Large intestine (tissue), 3 donors: Measurements from ENCODE around the gene DNAJB6. TPM values are rescaled to one million over a fixed set of nuclear protein-coding genes. Genes with fewer than 3 reads are reported as not detected.
A peak's percentile ranks its signal among the peaks of the same experiment; 100 is the strongest.

Experiments
- DNase-seq, 2 donors: peaks; one replicate each; pipeline versions ENCODE4 v3.0.0 to v3.0.0-alpha.2; 2013
- H3K27ac ChIP-seq: one replicate; pipeline ENCODE4 v1.5.1; 2013; ENCODE audit warnings: low read length
- H3K27me3 ChIP-seq: 2 replicates; pipeline ENCODE4 v1.6.1; 2013; ENCODE audit warnings: low read length; ENCODE audit not compliant: control insufficient read depth, insufficient read depth
- H3K36me3 ChIP-seq: 2 replicates; pipeline ENCODE4 v1.6.1; 2013; ENCODE audit warnings: low read length; ENCODE audit not compliant: control insufficient read depth, insufficient read depth
- H3K4me1 ChIP-seq: one replicate; pipeline ENCODE4 v1.6.1; 2013; ENCODE audit warnings: low read length; ENCODE audit not compliant: control insufficient read depth, insufficient read depth
- H3K4me3 ChIP-seq: one replicate; pipeline ENCODE4 v1.5.1; 2013; ENCODE audit warnings: low read length
- H3K9me3 ChIP-seq: one replicate; pipeline ENCODE4 v1.6.1; 2013; ENCODE audit warnings: mild to moderate bottlenecking, low read depth, low read length, moderate library complexity; ENCODE audit not compliant: control insufficient read depth
- WGBS: methylation state at CpG from one replicate; pipeline ENCODE4 v1.1.5; 2013; ENCODE audit warnings: low lambda C conversion rate; ENCODE audit not compliant: insufficient coverage; 5-methylcytosine and 5-hydroxymethylcytosine counted together
- polyA plus RNA-seq: library from polyadenylated mRNA; unstranded; fragments of 120-200 nt; gene quantifications from one replicate; pipeline ENCODE4 v1.2.1, GENCODE V29; 2013

The DNAJB6 gene
- polyA plus RNA-seq, 1 donor, result 102 TPM

DNA sequence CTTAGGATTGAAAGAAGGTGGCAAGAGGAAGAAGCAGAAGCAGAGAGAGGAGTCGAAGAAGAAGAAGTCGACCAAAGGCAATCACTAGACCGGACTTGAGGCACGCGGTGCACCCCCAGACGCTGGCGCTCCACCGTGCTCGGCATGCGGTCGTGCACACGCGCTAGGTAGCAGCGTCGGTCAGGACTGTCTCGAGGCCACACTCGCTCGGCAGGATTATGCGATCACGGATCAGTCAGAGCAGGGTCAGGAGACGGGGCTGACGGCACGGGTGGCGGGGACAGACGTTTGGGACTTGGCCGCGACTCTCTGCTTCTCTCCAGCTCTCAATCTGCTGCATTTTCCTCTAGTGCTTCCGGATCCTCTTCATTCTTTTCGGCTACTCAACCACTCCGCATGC lies 79.2 kb downstream of the DNAJB6 start:
- WGBS, result no CpG with 5 or more reads among the region's 30 CpGs
- Histone ChIP-seq H3K27me3 (no peaks in the 10 kb centered on the region), H3K36me3 (peaks cover 32% of the 10 kb centered on the region), H3K27ac (no peak overlapping the region), H3K4me1 (no peaks in the 10 kb centered on the region), H3K4me3 (no peak overlapping the region), H3K9me3 (peaks cover 3% of the 10 kb centered on the region)
- no peak for DNase-seq

DNA sequence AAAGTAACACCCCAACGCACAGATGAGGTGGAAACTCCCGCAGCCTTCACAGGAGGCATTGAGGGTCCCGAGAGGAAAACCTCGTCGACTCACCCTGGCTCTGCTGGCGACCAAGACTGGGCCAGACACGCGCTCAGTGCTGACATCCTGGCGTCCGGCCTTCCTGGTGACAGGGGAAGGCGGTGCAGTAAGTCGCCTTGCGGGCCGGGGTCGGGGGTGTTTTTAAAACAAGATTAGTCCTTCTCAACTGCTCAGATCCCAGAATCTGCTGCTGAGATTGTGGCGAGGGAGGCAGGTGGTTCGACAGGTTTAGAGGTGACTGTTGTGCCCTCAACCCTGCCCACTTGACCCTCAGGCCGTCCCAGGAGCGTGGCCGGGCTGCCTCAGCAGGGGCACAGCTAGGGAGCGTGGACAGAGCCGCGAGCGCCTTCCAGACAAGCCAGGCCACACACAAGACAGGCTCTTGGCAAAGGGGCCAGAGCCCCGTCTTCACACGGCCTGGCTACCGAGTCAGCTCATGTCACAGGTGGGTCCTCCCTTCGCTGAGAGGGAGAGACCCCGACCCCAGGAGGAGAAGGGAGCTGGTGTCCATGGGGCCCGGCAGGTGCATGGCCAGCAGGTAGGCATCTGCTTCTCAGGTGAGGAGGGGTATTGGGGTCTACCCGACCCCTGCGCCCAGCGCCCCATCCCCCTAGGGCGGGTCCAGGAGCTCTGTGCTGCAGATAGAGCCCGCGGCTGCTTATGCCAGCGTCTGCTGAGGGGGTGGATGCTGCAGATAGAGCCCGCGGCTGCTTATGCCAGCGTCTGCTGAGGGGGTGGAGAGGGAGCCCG lies 81.6 kb downstream of the DNAJB6 start:
- DNase-seq, result no peak
- H3K36me3 ChIP-seq, result peaks cover 27% of the 10 kb centered on the region
- no peak overlapping the region for H3K4me3 ChIP-seq
- no peaks in the 10 kb centered on the region for H3K27me3 ChIP-seq
- no CpG with 5 or more reads among the region's 41 CpGs for WGBS
- H3K9me3 ChIP-seq, result peaks cover 3% of the 10 kb centered on the region
- H3K4me1 ChIP-seq, result no peaks in the 10 kb centered on the region
- no peak overlapping the region for H3K27ac ChIP-seq

DNA sequence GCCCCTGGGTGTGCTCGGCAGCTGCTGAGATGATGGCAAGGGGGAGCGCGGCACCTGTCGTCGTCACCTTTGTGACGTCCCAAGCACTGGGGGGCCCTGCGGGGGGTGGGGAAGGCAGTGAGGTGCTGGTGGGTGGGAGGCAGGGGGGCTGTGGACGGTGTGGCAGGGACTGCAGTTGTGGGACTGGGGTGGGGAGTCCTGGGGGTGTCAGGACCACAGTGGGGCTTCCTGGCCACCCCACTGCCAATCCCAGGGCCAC lies 82.2 kb downstream of the DNAJB6 start:
- no CpG with 5 or more reads among the region's 8 CpGs for WGBS

DNA sequence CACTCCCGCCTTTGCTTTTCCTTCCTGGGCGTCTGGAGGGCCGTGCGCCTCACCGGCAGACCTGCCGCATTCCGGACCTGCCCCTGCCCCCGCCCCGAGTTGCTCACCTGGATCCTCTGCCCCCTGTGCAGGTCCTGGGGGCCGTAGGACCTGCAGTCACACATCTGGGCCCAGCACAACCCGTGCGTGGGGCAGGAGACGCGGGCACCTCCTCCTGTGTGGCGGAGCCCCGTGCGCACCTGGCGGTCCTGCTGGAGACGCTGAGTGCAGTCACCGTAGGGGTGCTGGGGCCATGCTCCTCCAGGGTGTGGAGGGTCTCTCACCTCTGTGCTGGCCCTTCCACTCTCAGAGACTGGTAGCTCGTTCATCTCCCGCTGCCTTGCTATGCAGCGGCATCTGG lies 85.5 kb downstream of the DNAJB6 start:
- H3K27ac ChIP-seq, result no peak overlapping the region
- H3K27me3 ChIP-seq, result no peaks in the 10 kb centered on the region
- no CpG with 5 or more reads among the region's 23 CpGs for WGBS
- H3K4me3 ChIP-seq, result no peak overlapping the region
- no peak for DNase-seq
- H3K9me3 ChIP-seq, result no peaks in the 10 kb centered on the region
- H3K4me1 ChIP-seq, result no peaks in the 10 kb centered on the region
- peaks cover 5% of the 10 kb centered on the region for H3K36me3 ChIP-seq

More for the DNA sequence above, 82.2 kb downstream of the DNAJB6 start:
- peaks cover 3% of the 10 kb centered on the region for H3K9me3 ChIP-seq
- H3K4me3 ChIP-seq, result no peak overlapping the region
- H3K4me1 ChIP-seq, result no peaks in the 10 kb centered on the region
- peaks cover 27% of the 10 kb centered on the region for H3K36me3 ChIP-seq
- H3K27me3 ChIP-seq, result no peaks in the 10 kb centered on the region
- no peak for DNase-seq
- no peak overlapping the region for H3K27ac ChIP-seq

DNA sequence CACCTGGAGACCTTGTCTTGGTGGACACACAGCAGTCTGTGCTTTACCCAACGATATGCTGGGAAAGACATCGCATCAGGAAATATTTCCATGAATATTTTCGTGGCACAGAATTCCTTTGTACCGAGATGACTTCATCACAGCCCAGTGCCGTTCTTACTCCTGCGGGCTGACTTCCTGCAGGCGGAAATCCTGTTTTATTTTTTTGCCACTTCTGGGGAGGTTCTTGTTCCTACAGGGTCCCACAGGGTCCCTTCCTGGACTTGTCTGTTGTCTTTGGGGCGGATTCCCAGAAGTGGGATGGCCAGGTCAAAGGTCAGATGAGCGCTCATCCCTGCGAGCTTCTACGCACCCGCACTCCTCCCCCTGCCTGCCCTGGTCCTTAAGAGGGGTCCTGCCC lies 86.5 kb downstream of the DNAJB6 start:
- H3K4me1 ChIP-seq, result no peaks in the 10 kb centered on the region
- H3K9me3 ChIP-seq, result no peaks in the 10 kb centered on the region
- H3K36me3 ChIP-seq, result peaks cover under 1% of the 10 kb centered on the region
- H3K27me3 ChIP-seq, result no peaks in the 10 kb centered on the region
- no CpG with 5 or more reads among the region's 12 CpGs for WGBS
- H3K27ac ChIP-seq, result no peak overlapping the region
- no peak overlapping the region for H3K4me3 ChIP-seq
- no peak for DNase-seq

DNA sequence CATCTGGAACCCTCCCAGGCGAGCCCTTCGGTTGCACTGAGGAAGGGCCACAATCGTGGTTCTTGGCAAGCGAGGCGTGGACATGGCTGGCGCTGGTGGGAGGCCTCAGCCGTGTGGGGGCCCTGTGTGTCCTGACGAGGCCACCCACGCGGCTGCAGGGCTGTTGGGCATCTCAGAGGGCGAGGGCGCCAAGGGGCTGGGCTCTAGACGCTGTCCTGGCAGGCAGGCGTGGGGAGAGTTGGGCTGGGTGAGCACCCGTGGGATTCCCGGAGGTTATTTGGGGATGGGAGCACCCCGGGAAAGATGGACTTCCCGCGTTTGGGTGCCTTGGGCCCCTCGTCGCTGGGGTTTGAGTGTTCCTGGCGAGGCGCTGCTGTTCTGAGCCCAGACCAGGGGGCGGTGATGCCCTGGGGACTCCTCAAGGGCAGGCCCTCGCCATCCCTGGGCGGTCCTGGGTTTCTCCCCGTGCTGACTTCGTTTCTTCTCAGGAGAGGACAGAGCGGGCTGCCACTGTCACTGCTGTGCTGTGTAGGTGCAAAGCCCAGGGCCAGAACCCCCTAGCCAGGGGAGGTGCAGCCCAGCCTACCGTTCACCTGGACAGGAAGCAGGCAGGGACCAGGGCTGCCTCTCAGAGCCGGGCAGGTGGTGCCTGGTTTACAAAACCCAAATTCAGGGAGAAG lies 87.2 kb downstream of the DNAJB6 start:
- H3K9me3 ChIP-seq, result no peaks in the 10 kb centered on the region
- no peak for DNase-seq
- H3K27me3 ChIP-seq, result no peaks in the 10 kb centered on the region
- H3K4me3 ChIP-seq, result no peak overlapping the region
- no CpG with 5 or more reads among the region's 31 CpGs for WGBS
- H3K36me3 ChIP-seq, result no peaks in the 10 kb centered on the region
- no peaks in the 10 kb centered on the region for H3K4me1 ChIP-seq
- H3K27ac ChIP-seq, result no peak overlapping the region

DNA sequence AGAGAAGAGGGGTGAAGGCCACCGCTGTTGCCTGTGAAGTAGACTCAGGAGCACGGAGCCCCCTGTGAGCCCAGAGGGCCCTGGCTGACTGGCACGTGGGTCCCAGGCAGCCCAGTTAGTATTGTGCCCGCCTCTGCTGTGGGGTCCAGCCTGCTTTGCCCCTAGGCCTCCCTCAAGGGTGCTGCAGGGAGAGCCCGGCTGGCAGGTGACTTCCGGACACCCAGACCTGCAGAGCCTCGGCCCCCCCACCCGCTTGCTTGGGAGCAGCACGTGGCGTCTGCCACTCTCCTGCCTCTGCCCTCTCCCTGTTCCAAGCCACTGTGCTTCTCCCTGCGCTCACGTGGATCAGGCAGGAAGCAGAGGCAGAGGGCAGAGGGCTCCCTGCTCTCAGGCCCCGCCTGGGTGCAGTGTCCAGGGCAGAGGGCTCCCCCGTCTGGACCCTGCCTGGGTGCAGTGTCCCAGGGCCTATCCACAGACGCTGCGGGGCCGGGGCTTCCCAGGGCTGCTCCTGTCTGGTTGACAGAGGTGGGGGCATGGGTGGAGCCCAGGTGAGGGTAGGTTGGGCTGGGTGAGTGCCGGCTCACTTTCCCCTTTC lies 88.4 kb downstream of the DNAJB6 start:
- Histone ChIP-seq H3K36me3 (no peaks in the 10 kb centered on the region), H3K4me1 (no peaks in the 10 kb centered on the region), H3K27ac (no peak overlapping the region), H3K9me3 (no peaks in the 10 kb centered on the region), H3K27me3 (no peaks in the 10 kb centered on the region), H3K4me3 (no peak overlapping the region)
- peak; percentile 29 to 50 for DNase-seq
- no CpG with 5 or more reads among the region's 18 CpGs for WGBS

DNA sequence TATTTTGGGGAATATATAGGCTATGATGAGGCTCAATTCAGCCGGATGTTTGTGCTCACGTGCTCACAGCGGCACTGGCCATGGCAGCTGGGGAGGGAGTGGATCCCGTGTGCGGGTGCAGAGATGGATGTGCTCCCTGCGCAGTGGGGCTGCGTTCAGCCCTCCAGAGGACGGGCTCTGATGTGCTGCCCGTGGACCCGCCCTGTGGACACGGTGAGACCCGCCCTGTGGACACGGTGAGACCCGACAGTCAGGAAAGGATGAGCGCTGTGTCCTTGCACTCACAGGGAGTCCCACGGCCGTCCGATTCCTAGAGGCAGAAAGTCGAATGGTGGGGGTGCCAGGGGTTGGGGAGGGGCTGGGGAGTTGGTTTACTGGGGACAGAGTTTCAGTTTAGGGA lies 89.0 kb downstream of the DNAJB6 start:
- Histone ChIP-seq H3K36me3 (no peaks in the 10 kb centered on the region), H3K27ac (no peak overlapping the region), H3K4me3 (no peak overlapping the region), H3K27me3 (no peaks in the 10 kb centered on the region), H3K9me3 (no peaks in the 10 kb centered on the region), H3K4me1 (no peaks in the 10 kb centered on the region)
- no peak for DNase-seq
- no CpG with 5 or more reads among the region's 19 CpGs for WGBS

DNA sequence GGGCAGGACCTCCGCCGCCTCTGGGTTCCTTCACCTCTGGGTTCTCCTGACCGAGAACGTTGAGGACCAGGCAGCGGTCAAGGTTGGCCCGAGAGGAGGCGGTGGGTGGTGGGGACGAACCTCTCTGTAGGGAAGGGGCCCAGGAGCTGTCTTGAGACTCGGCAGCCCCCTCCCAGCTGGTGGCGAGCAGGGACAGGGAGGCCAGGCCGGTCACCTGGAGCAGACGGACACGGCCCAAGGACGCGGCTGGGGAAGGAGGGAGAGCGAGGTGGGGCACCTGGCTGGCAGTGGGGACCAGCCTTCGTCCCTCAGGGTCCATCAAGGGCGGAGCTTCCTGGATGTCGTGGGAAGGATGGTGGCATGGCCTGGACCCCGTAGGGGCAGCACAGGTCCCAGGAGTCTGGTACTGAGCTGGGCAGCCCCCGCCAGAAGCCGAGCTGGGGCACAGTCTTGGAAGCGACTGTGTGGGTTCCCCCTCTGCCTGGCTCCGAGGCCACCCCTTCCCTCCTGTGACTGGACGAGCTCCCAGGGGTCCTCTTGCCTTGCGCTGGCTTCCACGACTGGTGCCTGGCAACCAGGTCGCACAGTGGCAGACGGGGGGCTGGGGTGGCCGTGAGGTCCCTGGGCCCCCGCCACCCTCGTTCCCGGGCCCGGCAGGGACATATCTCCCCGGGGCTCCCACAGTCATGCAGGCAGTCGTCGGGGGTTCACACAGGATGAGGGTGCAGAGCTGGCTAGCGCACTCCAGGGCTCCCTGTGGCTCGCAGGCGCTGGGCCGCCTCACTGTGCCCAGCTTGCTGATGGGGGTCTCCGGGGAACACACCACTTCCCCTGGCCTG lies 89.9 kb downstream of the DNAJB6 start:
- Histone ChIP-seq H3K27ac (no peak overlapping the region), H3K27me3 (no peaks in the 10 kb centered on the region), H3K36me3 (no peaks in the 10 kb centered on the region), H3K4me1 (no peaks in the 10 kb centered on the region), H3K4me3 (no peak overlapping the region), H3K9me3 (no peaks in the 10 kb centered on the region)
- DNase-seq, result no peak
- WGBS, result no CpG with 5 or more reads among the region's 42 CpGs

DNA sequence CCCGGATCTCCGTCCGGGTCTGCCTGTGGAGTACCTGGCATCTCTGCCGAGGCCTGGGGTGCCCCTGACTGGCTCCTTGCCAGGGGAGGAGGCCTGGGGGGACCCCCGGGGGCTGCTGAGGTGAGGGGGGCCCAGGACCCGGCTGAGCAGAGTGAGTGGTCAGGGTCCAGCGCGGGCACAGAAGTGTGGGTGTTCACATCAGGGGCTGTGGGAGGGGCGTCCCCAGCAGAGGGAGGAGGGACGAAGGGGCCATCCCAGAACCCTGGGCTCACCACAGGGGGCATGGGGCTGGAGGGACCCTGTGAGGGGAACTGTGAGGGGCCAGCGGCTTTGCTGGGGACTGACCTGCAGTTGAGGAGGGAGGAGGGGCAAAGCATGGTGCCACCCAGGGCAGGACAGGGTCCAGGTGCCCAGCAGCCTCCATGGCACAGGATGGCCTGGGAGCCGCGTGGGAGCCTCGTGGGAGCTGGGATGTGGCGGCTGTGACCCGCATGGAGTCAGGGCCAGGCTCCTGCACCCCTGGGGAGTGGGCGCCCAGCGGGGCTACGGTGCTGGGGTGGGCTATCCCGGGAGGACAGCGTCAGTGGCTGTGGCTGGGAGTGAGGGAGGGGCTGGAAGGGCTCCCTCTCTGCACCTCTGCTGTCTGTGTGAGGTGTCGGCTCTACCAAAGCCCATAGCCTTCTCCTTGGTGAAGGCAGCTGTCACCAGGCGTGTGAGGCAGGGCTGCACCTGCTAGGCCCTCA lies 91.2 kb downstream of the DNAJB6 start:
- Histone ChIP-seq H3K4me3 (no peak overlapping the region), H3K4me1 (no peaks in the 10 kb centered on the region), H3K27ac (no peak overlapping the region), H3K27me3 (no peaks in the 10 kb centered on the region), H3K9me3 (no peaks in the 10 kb centered on the region), H3K36me3 (no peaks in the 10 kb centered on the region)
- no CpG with 5 or more reads among the region's 23 CpGs for WGBS
- DNase-seq, result no peak
